Measurements from ENCODE around the gene CEP97.
"Not testable (repeated sequence)": the region's sequence is repeated elsewhere in the genome, so short reads cannot be mapped to it uniquely, and the experiment has no call there.

CEP97 gene

GRCh38 chr3:101724329-101725193 lies at the start of gene CEP97:
CEP97 (plus strand) TSS chr3:101724614; CDS start chr3:101724677, 63 bp downstream.
- peak; percentile 95 for DNase-seq (ENCODE audit: low read depth, low spot score)

- DNase-seq (ENCODE audit: low read depth, low spot score), result no peak
Observed at GRCh38 chr3:101675709-101676215, 48.7 kb upstream of the CEP97 start.

GRCh38 chr3:101676216-101676764 lies 48.1 kb upstream of the CEP97 start:
- peak; percentile 97 for DNase-seq (ENCODE audit: low read depth, low spot score)

- peak; percentile 100 for DNase-seq (ENCODE audit: low read depth, low spot score)
Observed at GRCh38 chr3:101676765-101677435, 47.5 kb upstream of the CEP97 start, which contains the start of gene ZBTB11. ZBTB11 (minus strand) TSS chr3:101677132; CDS start chr3:101676914, 218 bp downstream.

GRCh38 chr3:101677436-101678286 lies 46.8 kb upstream of the CEP97 start:
- DNase-seq (ENCODE audit: low read depth, low spot score), result peak; percentile 62

GRCh38 chr3:101678837-101679236 lies 45.6 kb upstream of the CEP97 start:
- not testable (repeated sequence) for DNase-seq (ENCODE audit: low read depth, low spot score)

GRCh38 chr3:101680466-101680865 lies 43.9 kb upstream of the CEP97 start:
- no peak for DNase-seq (ENCODE audit: low read depth, low spot score)

- DNase-seq (ENCODE audit: low read depth, low spot score), result no peak
Observed at GRCh38 chr3:101685050-101685400, 39.4 kb upstream of the CEP97 start.

GRCh38 chr3:101685870-101686307 lies 38.5 kb upstream of the CEP97 start:
- no peak for DNase-seq (ENCODE audit: low read depth, low spot score)

- DNase-seq (ENCODE audit: low read depth, low spot score), result peak; percentile 54
Observed at GRCh38 chr3:101687142-101687931, 37.1 kb upstream of the CEP97 start.

- DNase-seq (ENCODE audit: low read depth, low spot score), result no peak
Observed at GRCh38 chr3:101689286-101689685, 35.1 kb upstream of the CEP97 start.

GRCh38 chr3:101690972-101691371 lies 33.4 kb upstream of the CEP97 start:
- no peak for DNase-seq (ENCODE audit: low read depth, low spot score)

- DNase-seq (ENCODE audit: low read depth, low spot score), result peak; percentile 58
Observed at GRCh38 chr3:101691685-101692671, 32.4 kb upstream of the CEP97 start.

GRCh38 chr3:101693540-101693939 lies 30.9 kb upstream of the CEP97 start:
- DNase-seq (ENCODE audit: low read depth, low spot score), result peak; percentile 82

GRCh38 chr3:101694836-101695235 lies 29.6 kb upstream of the CEP97 start:
- not testable (repeated sequence) for DNase-seq (ENCODE audit: low read depth, low spot score)

GRCh38 chr3:101695779-101696372 lies 28.5 kb upstream of the CEP97 start:
- peak; percentile 58 for DNase-seq (ENCODE audit: low read depth, low spot score)

GRCh38 chr3:101701696-101702634 lies 22.4 kb upstream of the CEP97 start:
- DNase-seq (ENCODE audit: low read depth, low spot score), result peak; percentile 55

- DNase-seq (ENCODE audit: low read depth, low spot score), result no peak
Observed at GRCh38 chr3:101702726-101703125, 21.7 kb upstream of the CEP97 start.
